EH (cell line): ENCODE data around the gene MATN1.
A peak's percentile ranks its signal among the peaks of the same experiment; 100 is the strongest.

Experiments used
- DNase-seq: peaks from one replicate; pipeline ENCODE4 v3.0.0-alpha.2; 2015; ENCODE audit warnings: low read depth

The MATN1 gene

GRCh38 chr1:30757352-30758120 lies 34.2 kb upstream of the MATN1 start, which contains the start of gene LAPTM5:
LAPTM5 (minus strand) TSS chr1:30757774; CDS start chr1:30757745, 29 bp downstream.
- DNase-seq = no peak

- peak; percentile 93 for DNase-seq
Measured at GRCh38 chr1:30756545-30757351, 33.4 kb upstream of the MATN1 start.

- DNase-seq = no peak
Measured at GRCh38 chr1:30756206-30756544, 32.8 kb upstream of the MATN1 start.

- no peak for DNase-seq
Measured at GRCh38 chr1:30755746-30756145, 32.4 kb upstream of the MATN1 start.

- no peak for DNase-seq
Measured at GRCh38 chr1:30755334-30755733, 31.9 kb upstream of the MATN1 start.

GRCh38 chr1:30754684-30755171 lies 31.3 kb upstream of the MATN1 start:
- no peak for DNase-seq

GRCh38 chr1:30753660-30754123 lies 30.3 kb upstream of the MATN1 start:
- DNase-seq = no peak

GRCh38 chr1:30753118-30753517 lies 29.7 kb upstream of the MATN1 start:
- no peak for DNase-seq

GRCh38 chr1:30752651-30752908 lies 29.2 kb upstream of the MATN1 start:
- DNase-seq = no peak

GRCh38 chr1:30751830-30752650 lies 28.7 kb upstream of the MATN1 start:
- no peak for DNase-seq

GRCh38 chr1:30750731-30751291 lies 27.4 kb upstream of the MATN1 start:
- no peak for DNase-seq

GRCh38 chr1:30749691-30750583 lies 26.6 kb upstream of the MATN1 start:
- no peak for DNase-seq

GRCh38 chr1:30748699-30749401 lies 25.5 kb upstream of the MATN1 start:
- no peak for DNase-seq

- DNase-seq = peak; percentile 27
Measured at GRCh38 chr1:30748098-30748698, 24.8 kb upstream of the MATN1 start.

GRCh38 chr1:30747033-30748008 lies 23.9 kb upstream of the MATN1 start:
- no peak for DNase-seq

GRCh38 chr1:30746212-30747032 lies 23.0 kb upstream of the MATN1 start:
- DNase-seq = no peak

GRCh38 chr1:30745834-30746208 lies 22.4 kb upstream of the MATN1 start:
- no peak for DNase-seq
